ENCODE measurements around the gene ELF5.

ELF5 gene

GRCh38 chr11:34558673-34559072 lies 45.1 kb upstream of the ELF5 start:
- Histone ChIP-seq H3K27me3 (ENCODE audit: insufficient read depth, low read length) (no peaks in the 10 kb centered on the region), H3K79me2 (ENCODE audit: insufficient read depth, low read length) (no peaks in the 10 kb centered on the region), H3K36me3 (ENCODE audit: insufficient read depth, low read length) (no peaks in the 10 kb centered on the region), H3F3A (ENCODE audit: insufficient read depth, low read length) (no peaks in the 10 kb centered on the region), H3K27ac (ENCODE audit: low read depth, low read length, poor library complexity, severe bottlenecking) (no peak overlapping the region), H4K20me1 (ENCODE audit: insufficient read depth, low read length) (no peaks in the 10 kb centered on the region), H3K4me1 (ENCODE audit: insufficient read depth, low read length, severe bottlenecking) (no peaks in the 10 kb centered on the region), H2AFZ (ENCODE audit: low read length) (no peak overlapping the region), H3K9me3 (ENCODE audit: low read length) (no peaks in the 10 kb centered on the region), H3K4me3 (ENCODE audit: low read depth, low read length, poor library complexity, severe bottlenecking) (no peak overlapping the region), H3K9me2 (ENCODE audit: low read depth, low read length) (no peaks in the 10 kb centered on the region), H3K4me2 (ENCODE audit: low read length) (no peak overlapping the region), H3K9ac (ENCODE audit: low read length) (no peak overlapping the region)
- no peak for TF ChIP-seq EZH2 (IDR thresholded peaks at IDR 0.05; ENCODE audit: borderline replicate concordance, low read length)
- TF ChIP-seq CTCF (IDR thresholded peaks at IDR 0.05; ENCODE audit: low read length), result no peak

DNA sequence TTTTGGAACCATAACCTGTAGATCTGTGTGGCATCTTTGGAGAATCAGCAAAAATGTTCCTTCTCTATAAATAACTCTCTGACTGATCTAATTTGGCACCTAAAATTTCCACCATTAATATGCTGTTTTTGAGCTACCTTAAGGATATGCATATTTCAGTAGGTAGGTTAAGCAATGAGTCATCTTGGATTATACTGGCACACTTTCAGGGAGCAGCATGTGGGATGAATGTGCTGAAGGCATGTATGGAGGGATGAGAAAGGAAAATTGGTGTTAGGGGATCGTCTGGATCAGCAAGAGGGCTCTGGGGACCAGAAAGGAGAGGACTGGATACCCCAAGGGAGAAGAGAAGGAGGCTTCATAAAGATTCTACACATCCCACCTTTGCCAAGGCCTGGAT lies 44.6 kb upstream of the ELF5 start:
- H3K4me3 ChIP-seq (ENCODE audit: low read depth, low read length, poor library complexity, severe bottlenecking), result no peak overlapping the region
- no peaks in the 10 kb centered on the region for H4K20me1 ChIP-seq (ENCODE audit: insufficient read depth, low read length)
- no peaks in the 10 kb centered on the region for H3K79me2 ChIP-seq (ENCODE audit: insufficient read depth, low read length)
- no peaks in the 10 kb centered on the region for H3K4me1 ChIP-seq (ENCODE audit: insufficient read depth, low read length, severe bottlenecking)
- no peak overlapping the region for H3K9ac ChIP-seq (ENCODE audit: low read length)
- H3K27me3 ChIP-seq (ENCODE audit: insufficient read depth, low read length), result no peaks in the 10 kb centered on the region
- no peaks in the 10 kb centered on the region for H3K9me3 ChIP-seq (ENCODE audit: low read length)
- no peak for TF ChIP-seq CTCF (IDR thresholded peaks at IDR 0.05; ENCODE audit: low read length)
- TF ChIP-seq EZH2 (IDR thresholded peaks at IDR 0.05; ENCODE audit: borderline replicate concordance, low read length), result no peak
- no peaks in the 10 kb centered on the region for H3F3A ChIP-seq (ENCODE audit: insufficient read depth, low read length)
- H3K4me2 ChIP-seq (ENCODE audit: low read length), result no peak overlapping the region
- no peak overlapping the region for H3K27ac ChIP-seq (ENCODE audit: low read depth, low read length, poor library complexity, severe bottlenecking)
- no peak overlapping the region for H2AFZ ChIP-seq (ENCODE audit: low read length)
- H3K9me2 ChIP-seq (ENCODE audit: low read depth, low read length), result no peaks in the 10 kb centered on the region
- no peaks in the 10 kb centered on the region for H3K36me3 ChIP-seq (ENCODE audit: insufficient read depth, low read length)

DNA sequence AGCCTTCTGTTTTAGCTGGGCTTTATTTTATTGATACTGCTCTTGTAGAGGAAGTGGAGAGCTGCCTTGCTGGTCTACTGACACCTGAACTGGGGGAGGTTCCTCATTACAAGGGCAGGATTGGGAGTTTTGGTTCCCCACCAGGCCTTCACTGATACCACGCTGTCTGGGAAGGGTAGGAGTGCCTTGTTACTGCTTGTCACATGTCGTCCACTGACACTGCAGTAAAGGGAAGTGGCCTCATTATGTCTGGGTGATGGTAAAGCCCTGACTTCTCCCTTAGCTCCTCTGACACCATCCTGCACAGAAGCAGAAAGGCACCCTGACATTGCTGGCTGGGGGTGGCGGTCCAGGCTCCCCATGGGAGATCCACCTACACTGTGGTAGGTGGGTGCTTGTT lies 38.7 kb upstream of the ELF5 start:
- H3F3A ChIP-seq (ENCODE audit: insufficient read depth, low read length), result no peaks in the 10 kb centered on the region
- no peak overlapping the region for H3K4me2 ChIP-seq (ENCODE audit: low read length)
- H3K9me2 ChIP-seq (ENCODE audit: low read depth, low read length), result no peaks in the 10 kb centered on the region

More for the DNA sequence above, 38.7 kb upstream of the ELF5 start:
- Histone ChIP-seq H3K4me3 (ENCODE audit: low read depth, low read length, poor library complexity, severe bottlenecking) (no peak overlapping the region), H3K27ac (ENCODE audit: low read depth, low read length, poor library complexity, severe bottlenecking) (no peak overlapping the region), H3K9me3 (ENCODE audit: low read length) (no peaks in the 10 kb centered on the region), H3K9ac (ENCODE audit: low read length) (no peak overlapping the region), H3K36me3 (ENCODE audit: insufficient read depth, low read length) (no peaks in the 10 kb centered on the region), H4K20me1 (ENCODE audit: insufficient read depth, low read length) (no peaks in the 10 kb centered on the region), H3K79me2 (ENCODE audit: insufficient read depth, low read length) (no peaks in the 10 kb centered on the region), H3K27me3 (ENCODE audit: insufficient read depth, low read length) (no peaks in the 10 kb centered on the region), H3K4me1 (ENCODE audit: insufficient read depth, low read length, severe bottlenecking) (no peaks in the 10 kb centered on the region), H2AFZ (ENCODE audit: low read length) (no peak overlapping the region)
- TF ChIP-seq CTCF (IDR thresholded peaks at IDR 0.05; ENCODE audit: low read length) (no peak), EZH2 (IDR thresholded peaks at IDR 0.05; ENCODE audit: borderline replicate concordance, low read length) (no peak)

Data from OCI-LY1 (cell line).